GM18873 (cell line): ENCODE results near the gene HMGCS2.

Source experiments
- ATAC-seq: cut with Tn5 transposase; IDR thresholded peaks from one replicate; pipeline ENCODE4 v1.9.1; 2021; ENCODE audit warnings: mild to moderate bottlenecking, moderate library complexity, moderate number of reproducible peaks; ENCODE audit not compliant: unreplicated experiment, low FRiP score

Gene HMGCS2

GRCh38 chr1:119703666-119704450, 64.8 kb downstream of the HMGCS2 start:
- no peak for ATAC-seq

GRCh38 chr1:119702384-119702783, 66.3 kb downstream of the HMGCS2 start:
- ATAC-seq, result no peak

- no peak for ATAC-seq
Measured at GRCh38 chr1:119701659-119702058, 67.0 kb downstream of the HMGCS2 start.

- no peak for ATAC-seq
Measured at GRCh38 chr1:119700326-119700725, 68.4 kb downstream of the HMGCS2 start.
